Kidney glomerular epithelial cell (primary cell): ENCODE measurements around the gene CAPRIN2.
A peak's percentile ranks its signal among the peaks of the same experiment; 100 is the strongest.

Source experiments
- DNase-seq: peaks from one replicate; lab custom pipeline; 2025; lab: John Stamatoyannopoulos, UW

CAPRIN2 gene

GRCh38 chr12:30698346-30698745 is 56.4 kb downstream of the CAPRIN2 start:
- no peak for DNase-seq

- no peak for DNase-seq
These were observed 57.8 kb downstream of the CAPRIN2 start for GRCh38 chr12:30696943-30697342.

- DNase-seq, result no peak
These were observed 58.3 kb downstream of the CAPRIN2 start for GRCh38 chr12:30696486-30696885.

- no peak for DNase-seq
These were observed 58.7 kb downstream of the CAPRIN2 start for GRCh38 chr12:30696103-30696408.

GRCh38 chr12:30695199-30696102 is 59.3 kb downstream of the CAPRIN2 start, which contains the start of gene IPO8:
Gene IPO8, minus strand, starts transcription at chr12:30695869. Its CDS starts 222 bp downstream, at chr12:30695647.
- peak; percentile 93 for DNase-seq

GRCh38 chr12:30694412-30695198 is 60.1 kb downstream of the CAPRIN2 start:
- peak; percentile 21 for DNase-seq

GRCh38 chr12:30692470-30692869 is 62.3 kb downstream of the CAPRIN2 start:
- DNase-seq, result no peak

- peak; percentile 32 for DNase-seq
These were observed 63.5 kb downstream of the CAPRIN2 start for GRCh38 chr12:30691122-30691879.

- DNase-seq, result no peak
These were observed 67.3 kb downstream of the CAPRIN2 start for GRCh38 chr12:30687265-30687986.

- DNase-seq, result no peak
These were observed 75.5 kb downstream of the CAPRIN2 start for GRCh38 chr12:30679241-30679640.

- DNase-seq, result no peak
These were observed 76.5 kb downstream of the CAPRIN2 start for GRCh38 chr12:30678221-30678620.

- DNase-seq, result no peak
These were observed 93.5 kb downstream of the CAPRIN2 start for GRCh38 chr12:30661210-30661609.
